SIG-M5 (cell line): ENCODE results near the gene MAVS.
"Not testable (repeated sequence)": the region's sequence is repeated elsewhere in the genome, so short reads cannot be mapped to it uniquely, and the experiment has no call there.

ENCODE experiments used
- DNase-seq: peaks from one replicate; lab custom pipeline; 2025; lab: John Stamatoyannopoulos, UW

MAVS gene

GRCh38 chr20:3888622-3889488 lies 42.2 kb downstream of the MAVS start, which contains the start of gene PANK2:
TSS of gene PANK2 (plus strand) at chr20:3889387.
- DNase-seq: peak; percentile 94

- DNase-seq: no peak
Measured at GRCh38 chr20:3889489-3890397, 43.1 kb downstream of the MAVS start.

GRCh38 chr20:3890398-3890751 lies 43.7 kb downstream of the MAVS start:
- DNase-seq: no peak

GRCh38 chr20:3890999-3891929 lies 44.6 kb downstream of the MAVS start:
- DNase-seq: no peak

GRCh38 chr20:3894796-3895195 lies 48.2 kb downstream of the MAVS start:
- DNase-seq: no peak

- no peak for DNase-seq
Measured at GRCh38 chr20:3896302-3896701, 49.7 kb downstream of the MAVS start.

GRCh38 chr20:3896853-3897583 lies 50.4 kb downstream of the MAVS start:
- no peak for DNase-seq

GRCh38 chr20:3898181-3898580 lies 51.5 kb downstream of the MAVS start:
- DNase-seq: not testable (repeated sequence)

GRCh38 chr20:3898639-3899038 lies 52.0 kb downstream of the MAVS start:
- DNase-seq: no peak

- no peak for DNase-seq
Measured at GRCh38 chr20:3900187-3900604, 53.6 kb downstream of the MAVS start.

GRCh38 chr20:3901028-3901705 lies 54.5 kb downstream of the MAVS start:
- DNase-seq: peak; percentile 87

- DNase-seq: no peak
Measured at GRCh38 chr20:3901706-3902440, 55.2 kb downstream of the MAVS start.

- DNase-seq: no peak
Measured at GRCh38 chr20:3902446-3902845, 55.8 kb downstream of the MAVS start.

- no peak for DNase-seq
Measured at GRCh38 chr20:3904224-3904623, 57.6 kb downstream of the MAVS start.

- no peak for DNase-seq
Measured at GRCh38 chr20:3904857-3905256, 58.2 kb downstream of the MAVS start.

- DNase-seq: not testable (repeated sequence)
Measured at GRCh38 chr20:3906744-3907721, 60.4 kb downstream of the MAVS start.

- no peak for DNase-seq
Measured at GRCh38 chr20:3908667-3909066, 62.0 kb downstream of the MAVS start.

GRCh38 chr20:3909952-3910366 lies 63.3 kb downstream of the MAVS start:
- DNase-seq: no peak

GRCh38 chr20:3910853-3911252 lies 64.2 kb downstream of the MAVS start:
- no peak for DNase-seq
